GM10266 (cell line): Measurements from ENCODE around the gene FADS3.

ENCODE experiments used
- DNase-seq: peaks from one replicate; pipeline ENCODE4 v3.0.0; 2012; ENCODE audit errors: extremely low spot score
- CTCF ChIP-seq: IDR thresholded peaks from 2 replicates; pipeline ENCODE4 v1.5.1; 2012; ENCODE audit warnings: mild to moderate bottlenecking, low read depth; ENCODE audit not compliant: control insufficient read depth, insufficient read depth; ENCODE audit errors: missing control alignments

FADS3 gene

GRCh38 chr11:61846362-61847020 is 44.9 kb downstream of the FADS3 start:
- no peak for DNase-seq
- TF ChIP-seq CTCF = no peak

- TF ChIP-seq CTCF = no peak
- DNase-seq = no peak
These were observed 46.3 kb downstream of the FADS3 start for GRCh38 chr11:61844909-61845565.

GRCh38 chr11:61842528-61842820 is 48.9 kb downstream of the FADS3 start:
- DNase-seq = no peak
- TF ChIP-seq CTCF = no peak

GRCh38 chr11:61841636-61842527 is 49.5 kb downstream of the FADS3 start:
- DNase-seq = no peak
- TF ChIP-seq CTCF = no peak

GRCh38 chr11:61840371-61840770 is 51.0 kb downstream of the FADS3 start:
- no peak for DNase-seq
- TF ChIP-seq CTCF = no peak

GRCh38 chr11:61839742-61840141 is 51.6 kb downstream of the FADS3 start:
- no peak for TF ChIP-seq CTCF
- no peak for DNase-seq
